CD14-positive monocyte (primary cell): Measurements from ENCODE around the gene SMURF2. TPM values are rescaled to one million over a fixed set of nuclear protein-coding genes. Genes with fewer than 3 reads are reported as not detected.

ENCODE experiments used
- DNase-seq, 3 donors: peaks; one replicate each; pipeline ENCODE4 v3.0.0-alpha.2; 2011 to 2022
- H2AFZ ChIP-seq: 2 replicates; pipeline ENCODE4 v1.6.0; 2012; ENCODE audit warnings: mild to moderate bottlenecking, low read depth, low read length, inconsistent platforms; ENCODE audit not compliant: insufficient read depth, poor library complexity, severe bottlenecking
- H3K27ac ChIP-seq, 2 donors: 1 replicate in 1 of 2; 2 replicates in 1 of 2; pipeline ENCODE4 v1.5.1; 2012 to 2013; ENCODE audit warnings: low read length in 2 of 2, control low read depth in 1 of 2, inconsistent platforms in 1 of 2, low read depth in 1 of 2, mild to moderate bottlenecking in 1 of 2
- H3K27me3 ChIP-seq, 2 donors: one replicate each; pipeline versions ENCODE4 v1.6.0 to v1.6.1; 2011 to 2013; ENCODE audit warnings: low read length in 2 of 2; ENCODE audit not compliant: control insufficient read depth in 2 of 2, insufficient read depth in 2 of 2
- H3K36me3 ChIP-seq, 2 donors: replicated peaks in 1 of 2; 1 replicate in 1 of 2; 2 replicates in 1 of 2; pipeline versions ENCODE4 v1.5.1 to v1.6.1; 2012 to 2013; ENCODE audit warnings: low read length in 2 of 2, control low read depth in 1 of 2, inconsistent platforms in 1 of 2, mild to moderate bottlenecking in 1 of 2; ENCODE audit not compliant: insufficient read depth in 2 of 2, control insufficient read depth in 1 of 2
- H3K4me1 ChIP-seq, 2 donors: 1 replicate in 1 of 2; 2 replicates in 1 of 2; pipeline versions ENCODE4 v1.5.1 to v1.6.1; 2012 to 2013; ENCODE audit warnings: low read length in 2 of 2, control low read depth in 1 of 2, inconsistent platforms in 1 of 2, mild to moderate bottlenecking in 1 of 2, moderate library complexity in 1 of 2; ENCODE audit not compliant: insufficient read depth in 2 of 2, control insufficient read depth in 1 of 2
- H3K4me2 ChIP-seq: replicated peaks from 2 replicates; pipeline ENCODE3; 2012; ENCODE audit warnings: low read length, moderate library complexity, mild to moderate bottlenecking; ENCODE audit not compliant: poor library complexity, severe bottlenecking; ENCODE audit errors: extremely low read depth
- H3K4me3 ChIP-seq, 3 experiments: fragments of 200-600 bp in 1 of 3; sonication (generic) in 1 of 3; replicated peaks in 1 of 3; 1 replicate in 2 of 3; 2 replicates in 1 of 3; pipeline ENCODE4 v1.5.1; 2011 to 2013; ENCODE audit warnings: low read length in 3 of 3, mild to moderate bottlenecking in 3 of 3, control low read depth in 2 of 3, low read depth in 2 of 3, inconsistent platforms in 1 of 3, moderate library complexity in 1 of 3
- H3K79me2 ChIP-seq: 2 replicates; pipeline ENCODE4 v1.6.0; 2012; ENCODE audit warnings: mild to moderate bottlenecking, control low read depth, inconsistent platforms, low read length, moderate library complexity; ENCODE audit not compliant: insufficient read depth
- H3K9ac ChIP-seq: 2 replicates; pipeline ENCODE4 v1.6.0; 2017; ENCODE audit warnings: low read length, mild to moderate bottlenecking; ENCODE audit not compliant: insufficient read depth, poor library complexity, severe bottlenecking
- H3K9me3 ChIP-seq, 2 donors: replicated peaks in 1 of 2; 1 replicate in 1 of 2; 2 replicates in 1 of 2; pipeline versions ENCODE4 v1.5.1 to v1.6.1; 2012 to 2013; ENCODE audit warnings: low read length in 2 of 2, control low read depth in 1 of 2; ENCODE audit not compliant: control insufficient read depth in 1 of 2, insufficient read depth in 1 of 2
- H4K20me1 ChIP-seq: 2 replicates; pipeline ENCODE4 v1.6.0; 2012; ENCODE audit warnings: mild to moderate bottlenecking, low read length, control low read depth, moderate library complexity; ENCODE audit not compliant: insufficient read depth
- H3K27ac Mint-ChIP-seq, 7 donors: one replicate each; pipeline ENCODE4 v1.8.0; 2020; ENCODE audit warnings: mild to moderate bottlenecking in 7 of 7, mixed read lengths in 7 of 7, moderate library complexity in 6 of 7, inconsistent platforms in 2 of 7
- H3K27me3 Mint-ChIP-seq, 3 donors: one replicate each; pipeline ENCODE4 v1.8.0; 2021 to 2022; ENCODE audit warnings: low read depth in 3 of 3, mild to moderate bottlenecking in 3 of 3, mixed read lengths in 3 of 3, moderate library complexity in 3 of 3, inconsistent platforms in 1 of 3
- H3K36me3 Mint-ChIP-seq, 2 donors: one replicate each; pipeline ENCODE4 v1.8.0; 2020; ENCODE audit warnings: mixed read lengths in 2 of 2, inconsistent platforms in 1 of 2, mild to moderate bottlenecking in 1 of 2
- H3K4me1 Mint-ChIP-seq: one replicate; pipeline ENCODE4 v1.8.0; 2020; ENCODE audit warnings: mild to moderate bottlenecking, mixed read lengths
- H3K4me3 Mint-ChIP-seq, 2 donors: one replicate each; pipeline ENCODE4 v1.8.0; 2020; ENCODE audit warnings: mild to moderate bottlenecking in 2 of 2, mixed read lengths in 2 of 2, moderate library complexity in 1 of 2
- H3K9me3 Mint-ChIP-seq, 7 donors: one replicate each; pipeline ENCODE4 v1.8.0; 2020 to 2022; ENCODE audit warnings: mixed read lengths in 7 of 7, mild to moderate bottlenecking in 6 of 7, moderate library complexity in 6 of 7, inconsistent platforms in 2 of 7
- CTCF ChIP-seq: fragments of 200-600 bp; IDR thresholded peaks from one replicate; pipeline ENCODE4 v1.8.0; 2022; ENCODE audit warnings: antibody characterized with exemption, mild to moderate bottlenecking
- WGBS: methylation state at CpG from one replicate; pipeline ENCODE4 v1.1.5; 2013; ENCODE audit warnings: missing lambda C conversion rate; ENCODE audit not compliant: insufficient coverage; 5-methylcytosine and 5-hydroxymethylcytosine counted together
- intact Hi-C, 2 donors: fragments of 100-400 bp; cut with micrococcal nuclease; formaldehyde crosslinking; loops; one replicate each; pipeline versions ENCODE4 v1.15.0 to v1.15.1; 2023
- polyA plus RNA-seq, 3 donors: library from polyadenylated mRNA; depleted of rRNA in 1 of 3; unstranded in 2 of 3; stranded (reverse) in 1 of 3; fragments of 300-500 nt in 2 of 3; fragments of >200 nt in 1 of 3; fragmentation: Illumina TruSeq in 2 of 3; gene quantifications; 1 replicate in 2 of 3; 2 replicates in 1 of 3; pipeline ENCODE4 v1.2.3, GENCODE V29; 2012 to 2021

The SMURF2 gene
- polyA plus RNA-seq, 3 donors: 2.2 to 12.9 (median 4.5) TPM

GRCh38 chr17:64599187-64599676, 62.9 kb downstream of the SMURF2 start:
- no peaks in the 10 kb centered on the region for H3K27me3 ChIP-seq
- Mint-ChIP-seq H3K9me3 (no peaks in the 10 kb centered on the region), H3K36me3 (peaks cover 15 to 23% of the 10 kb centered on the region in 2 donors), H3K4me3 (peak overlapping the region; percentile 53 to 66), H3K27me3 (no peaks in the 10 kb centered on the region), H3K27ac (peak overlapping the region in 2 of 7 donors; percentile 22 to 61), H3K4me1 (peaks cover 25% of the 10 kb centered on the region)
- peak overlapping the region in 1 of 3 experiments; percentile 4 for H3K4me3 ChIP-seq
- intact Hi-C loops: no loop called here
- no peaks in the 10 kb centered on the region for H3K9me3 ChIP-seq
- TF ChIP-seq CTCF: no peak
- H3K9ac ChIP-seq: no peak overlapping the region
- peaks cover 32% of the 10 kb centered on the region for H4K20me1 ChIP-seq
- H3K4me1 ChIP-seq: peaks cover 11 to 17% of the 10 kb centered on the region in 2 donors
- 0% methylated on average over 7 of the region's 10 CpGs for WGBS
- peaks cover 37% of the 10 kb centered on the region for H3K79me2 ChIP-seq
- peak overlapping the region; percentile 22 for H2AFZ ChIP-seq
- H3K4me2 ChIP-seq: peak overlapping the region; percentile 37
- H3K27ac ChIP-seq: peak overlapping the region in 1 of 2 donors; percentile 6
- DNase-seq: peak; percentile 27 to 44 (median 35)
- H3K36me3 ChIP-seq: peaks cover 3 to 11% of the 10 kb centered on the region in 2 donors

DNA sequence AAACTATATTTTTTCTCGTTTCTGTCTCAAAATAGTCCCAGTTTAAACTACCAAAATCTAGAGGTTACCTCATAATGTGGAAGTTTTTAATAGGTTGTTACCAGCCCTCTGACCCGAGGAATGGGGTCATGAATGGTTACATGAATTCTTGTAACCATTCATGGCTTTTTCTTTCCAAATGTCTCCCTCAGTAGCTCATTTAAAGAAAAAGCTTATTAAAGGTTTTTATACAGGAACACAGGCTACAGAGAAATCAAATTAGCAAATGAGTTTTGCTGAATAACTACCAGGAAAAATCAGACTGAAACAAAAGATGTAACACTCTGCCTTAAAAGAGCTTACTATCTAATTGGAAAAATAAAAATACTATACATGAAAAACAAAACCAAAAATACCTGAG, 63.4 kb downstream of the SMURF2 start:
- H3K27me3 Mint-ChIP-seq: no peaks in the 10 kb centered on the region
- Histone ChIP-seq H4K20me1 (peaks cover 28% of the 10 kb centered on the region), H2AFZ (no peak overlapping the region), H3K4me2 (no peak overlapping the region), H3K27ac (peak overlapping the region in 1 of 2 donors; percentile 6), H3K9ac (no peak overlapping the region), H3K4me3 (no peak overlapping the region), H3K36me3 (peaks cover 3 to 17% of the 10 kb centered on the region in 2 donors), H3K9me3 (no peaks in the 10 kb centered on the region), H3K79me2 (peaks cover 32% of the 10 kb centered on the region), H3K4me1 (peaks cover 11 to 17% of the 10 kb centered on the region in 2 donors), H3K27me3 (no peaks in the 10 kb centered on the region)
- peaks cover 13 to 29% of the 10 kb centered on the region in 2 donors for H3K36me3 Mint-ChIP-seq
- H3K4me1 Mint-ChIP-seq: peaks cover 25% of the 10 kb centered on the region
- TF ChIP-seq CTCF: no peak
- no peaks in the 10 kb centered on the region for H3K9me3 Mint-ChIP-seq
- WGBS: no CpG with 5 or more reads among the region's 2 CpGs
- H3K27ac Mint-ChIP-seq: no peak overlapping the region
- no peak overlapping the region for H3K4me3 Mint-ChIP-seq
- intact Hi-C loops: no loop called here
- DNase-seq: no peak
